KMS-11 (cell line): ENCODE measurements around the gene ISX.

Experiments
- H2AFZ ChIP-seq: fragments of 200-600 bp; sonication (generic); 2 replicates; pipeline ENCODE4 v1.6.1; 2016; ENCODE audit warnings: antibody characterized with exemption, mixed run types, low read depth
- H3K27ac ChIP-seq: fragments of 200-600 bp; sonication (generic); 2 replicates; pipeline ENCODE4 v1.6.1; 2016; ENCODE audit warnings: mild to moderate bottlenecking, mixed run types
- H3K27me3 ChIP-seq: fragments of 200-600 bp; sonication (generic); 2 replicates; pipeline ENCODE4 v1.6.1; 2017; ENCODE audit warnings: mild to moderate bottlenecking, low read depth, mixed run types, moderate library complexity; ENCODE audit not compliant: insufficient read depth
- H3K36me3 ChIP-seq: fragments of 200-600 bp; sonication (generic); 2 replicates; pipeline ENCODE4 v1.6.1; 2017; ENCODE audit warnings: mild to moderate bottlenecking, mixed run types; ENCODE audit not compliant: insufficient read depth
- H3K4me1 ChIP-seq: fragments of 200-600 bp; sonication (generic); 2 replicates; pipeline ENCODE4 v1.6.1; 2016; ENCODE audit warnings: mild to moderate bottlenecking, low read depth, mixed run types; ENCODE audit not compliant: poor library complexity, severe bottlenecking
- H3K4me2 ChIP-seq: fragments of 200-600 bp; sonication (generic); 2 replicates; pipeline ENCODE4 v1.7.0; 2016; ENCODE audit warnings: mild to moderate bottlenecking, mixed run types
- H3K4me3 ChIP-seq: fragments of 200-600 bp; sonication (generic); IDR thresholded peaks from 2 replicates; pipeline ENCODE4 v1.6.1; 2017; ENCODE audit warnings: low read depth, low read length, mixed read lengths; ENCODE audit not compliant: insufficient read depth
- H3K79me2 ChIP-seq: fragments of 200-600 bp; sonication (generic); 2 replicates; pipeline ENCODE4 v1.6.1; 2016; ENCODE audit warnings: low read depth, mixed run types; ENCODE audit not compliant: insufficient read depth
- H3K9ac ChIP-seq: fragments of 200-600 bp; sonication (generic); 2 replicates; pipeline ENCODE4 v1.6.1; 2016; ENCODE audit warnings: mild to moderate bottlenecking, mixed run types
- H4K20me1 ChIP-seq: fragments of 200-600 bp; sonication (generic); 2 replicates; pipeline ENCODE4 v1.6.1; 2016; ENCODE audit warnings: mild to moderate bottlenecking, mixed run types; ENCODE audit not compliant: insufficient read depth
- TF ChIP-seq, protein P1 (sequence below): fragments of 200-600 bp; sonication (generic); conservative IDR thresholded peaks from 2 replicates; pipeline ENCODE4 v1.6.1; 2017; ENCODE audit warnings: low read depth, mild to moderate bottlenecking, antibody characterized with exemption, low read length, moderate library complexity, mixed read lengths

Gene ISX

GRCh38 chr22:35116269-35116668 lies 50.3 kb downstream of the ISX start:
- no peaks in the 10 kb centered on the region for H3K27me3 ChIP-seq
- H3K9ac ChIP-seq = no peak overlapping the region
- H3K4me2 ChIP-seq = no peak overlapping the region
- no peak overlapping the region for H3K27ac ChIP-seq
- H3K4me3 ChIP-seq = no peak overlapping the region
- no peak overlapping the region for H2AFZ ChIP-seq
- H3K4me1 ChIP-seq = no peaks in the 10 kb centered on the region
- H3K36me3 ChIP-seq = no peaks in the 10 kb centered on the region
- TF ChIP-seq, protein P1, sequence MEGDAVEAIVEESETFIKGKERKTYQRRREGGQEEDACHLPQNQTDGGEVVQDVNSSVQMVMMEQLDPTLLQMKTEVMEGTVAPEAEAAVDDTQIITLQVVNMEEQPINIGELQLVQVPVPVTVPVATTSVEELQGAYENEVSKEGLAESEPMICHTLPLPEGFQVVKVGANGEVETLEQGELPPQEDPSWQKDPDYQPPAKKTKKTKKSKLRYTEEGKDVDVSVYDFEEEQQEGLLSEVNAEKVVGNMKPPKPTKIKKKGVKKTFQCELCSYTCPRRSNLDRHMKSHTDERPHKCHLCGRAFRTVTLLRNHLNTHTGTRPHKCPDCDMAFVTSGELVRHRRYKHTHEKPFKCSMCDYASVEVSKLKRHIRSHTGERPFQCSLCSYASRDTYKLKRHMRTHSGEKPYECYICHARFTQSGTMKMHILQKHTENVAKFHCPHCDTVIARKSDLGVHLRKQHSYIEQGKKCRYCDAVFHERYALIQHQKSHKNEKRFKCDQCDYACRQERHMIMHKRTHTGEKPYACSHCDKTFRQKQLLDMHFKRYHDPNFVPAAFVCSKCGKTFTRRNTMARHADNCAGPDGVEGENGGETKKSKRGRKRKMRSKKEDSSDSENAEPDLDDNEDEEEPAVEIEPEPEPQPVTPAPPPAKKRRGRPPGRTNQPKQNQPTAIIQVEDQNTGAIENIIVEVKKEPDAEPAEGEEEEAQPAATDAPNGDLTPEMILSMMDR = no peak
- H4K20me1 ChIP-seq = no peaks in the 10 kb centered on the region
- H3K79me2 ChIP-seq = no peaks in the 10 kb centered on the region

- no peak overlapping the region for H3K4me2 ChIP-seq
- H3K79me2 ChIP-seq = no peaks in the 10 kb centered on the region
- H3K27me3 ChIP-seq = no peaks in the 10 kb centered on the region
- H3K9ac ChIP-seq = no peak overlapping the region
- TF ChIP-seq, protein P1 = no peak
- no peaks in the 10 kb centered on the region for H3K36me3 ChIP-seq
- H4K20me1 ChIP-seq = no peaks in the 10 kb centered on the region
- H3K4me3 ChIP-seq = no peak overlapping the region
- H3K27ac ChIP-seq = no peak overlapping the region
- no peaks in the 10 kb centered on the region for H3K4me1 ChIP-seq
- H2AFZ ChIP-seq = no peak overlapping the region
These were observed 50.9 kb downstream of the ISX start for GRCh38 chr22:35116817-35117216.

GRCh38 chr22:35119494-35119893 lies 53.5 kb downstream of the ISX start:
- H2AFZ ChIP-seq = no peak overlapping the region
- no peak overlapping the region for H3K27ac ChIP-seq
- no peaks in the 10 kb centered on the region for H3K36me3 ChIP-seq
- TF ChIP-seq, protein P1 = no peak
- no peaks in the 10 kb centered on the region for H4K20me1 ChIP-seq
- no peak overlapping the region for H3K4me3 ChIP-seq
- H3K4me2 ChIP-seq = no peak overlapping the region
- no peak overlapping the region for H3K9ac ChIP-seq
- no peaks in the 10 kb centered on the region for H3K4me1 ChIP-seq
- H3K27me3 ChIP-seq = no peaks in the 10 kb centered on the region
- H3K79me2 ChIP-seq = no peaks in the 10 kb centered on the region

- TF ChIP-seq, protein P1 = no peak
- no peak overlapping the region for H3K4me2 ChIP-seq
- H4K20me1 ChIP-seq = no peaks in the 10 kb centered on the region
These were observed 58.8 kb downstream of the ISX start for GRCh38 chr22:35124691-35125219.

GRCh38 chr22:35126993-35127392 lies 61.0 kb downstream of the ISX start:
- no peak overlapping the region for H3K27ac ChIP-seq

More at GRCh38 chr22:35124691-35125219, 58.8 kb downstream of the ISX start:
- H3K27me3 ChIP-seq = no peaks in the 10 kb centered on the region
- H3K36me3 ChIP-seq = no peaks in the 10 kb centered on the region
- H3K79me2 ChIP-seq = no peaks in the 10 kb centered on the region
- no peak overlapping the region for H2AFZ ChIP-seq
- no peak overlapping the region for H3K9ac ChIP-seq
- no peak overlapping the region for H3K27ac ChIP-seq
- peaks cover 12% of the 10 kb centered on the region for H3K4me1 ChIP-seq
- no peak overlapping the region for H3K4me3 ChIP-seq

More at GRCh38 chr22:35126993-35127392, 61.0 kb downstream of the ISX start:
- Histone ChIP-seq H2AFZ (no peak overlapping the region), H3K4me1 (peaks cover 12% of the 10 kb centered on the region), H4K20me1 (no peaks in the 10 kb centered on the region), H3K79me2 (no peaks in the 10 kb centered on the region), H3K4me2 (no peak overlapping the region; the same call in 1 of the 2 replicates), H3K4me3 (no peak overlapping the region), H3K36me3 (no peaks in the 10 kb centered on the region), H3K27me3 (no peaks in the 10 kb centered on the region), H3K9ac (no peak overlapping the region)
- TF ChIP-seq, protein P1 = no peak
